A673 (cell line): ENCODE results near the gene REELD1. TPM values are rescaled to one million over a fixed set of nuclear protein-coding genes. Genes with fewer than 3 reads are reported as not detected.

Source experiments
- BruUV-seq: library from RNA; stranded (reverse); fragments of 400-500 nt; replicated peaks from 2 replicates; lab custom pipeline; 2021; lab: Mats Ljungman, UMichigan
- CTCF ChIA-PET: fragments of 300-600 bp; sonication (Branson Sonifier 250); formaldehyde crosslinking; loops from one replicate; lab custom pipeline; 2022; ENCODE audit warnings: antibody characterized with exemption; lab: Charles Lee
- POLR2A ChIA-PET: fragments of 300-600 bp; sonication (Branson Sonifier 250); formaldehyde crosslinking; loops from one replicate; lab custom pipeline; 2022; ENCODE audit warnings: antibody characterized with exemption; ENCODE audit not compliant: low non-redundant PET; lab: Charles Lee
- DNase-seq: peaks from one replicate; pipeline ENCODE4 v3.0.0-alpha.2; 2015; ENCODE audit warnings: low spot score
- H3K27ac ChIP-seq: fragments of 200-600 bp; sonication (generic); 2 replicates; pipeline ENCODE4 v1.5.1; 2016; ENCODE audit warnings: mixed run types, low read depth, mild to moderate bottlenecking, mixed read lengths, antibody characterized with exemption, low read length; ENCODE audit not compliant: poor library complexity, severe bottlenecking
- H3K27me3 ChIP-seq: fragments of 200-600 bp; sonication (generic); replicated peaks from 2 replicates; pipeline ENCODE4 v1.6.1; 2017; ENCODE audit warnings: mixed run types, low read depth, mild to moderate bottlenecking, mixed read lengths, antibody characterized with exemption, low read length; ENCODE audit not compliant: insufficient read depth, poor library complexity
- H3K36me3 ChIP-seq: fragments of 200-600 bp; sonication (generic); 2 replicates; pipeline ENCODE4 v1.6.1; 2016; ENCODE audit warnings: mixed run types, mild to moderate bottlenecking, mixed read lengths, antibody characterized with exemption, low read length; ENCODE audit not compliant: insufficient read depth, poor library complexity, severe bottlenecking
- H3K4me1 ChIP-seq: fragments of 200-600 bp; sonication (generic); 2 replicates; pipeline ENCODE4 v1.6.1; 2017; ENCODE audit warnings: mixed run types, mild to moderate bottlenecking, mixed read lengths, antibody characterized with exemption, low read length; ENCODE audit not compliant: insufficient read depth, poor library complexity, severe bottlenecking
- H3K4me3 ChIP-seq: fragments of 200-600 bp; sonication (generic); 2 replicates; pipeline ENCODE4 v1.5.1; 2016; ENCODE audit warnings: low read depth, mixed run types, mild to moderate bottlenecking, mixed read lengths, low read length; ENCODE audit not compliant: poor library complexity, severe bottlenecking
- H3K9me3 ChIP-seq: fragments of 200-600 bp; sonication (generic); 2 replicates; pipeline ENCODE4 v1.6.1; 2016; ENCODE audit warnings: mixed run types, low read depth, mild to moderate bottlenecking, mixed read lengths, antibody characterized with exemption, low read length; ENCODE audit not compliant: poor library complexity, severe bottlenecking
- CTCF ChIP-seq: fragments of 300-800, 200-600 bp; sonication (generic); conservative IDR thresholded peaks from 2 replicates; pipeline ENCODE4 v1.5.1; 2017; ENCODE audit warnings: low read depth, mild to moderate bottlenecking, antibody characterized with exemption, low read length, moderate library complexity, mixed read lengths
- EZH2 ChIP-seq: fragments of 200-600 bp; sonication (generic); IDR thresholded peaks from 2 replicates; pipeline ENCODE4 v1.6.1; 2017; ENCODE audit warnings: borderline replicate concordance, low read depth, mild to moderate bottlenecking, mixed read lengths, antibody characterized with exemption, low read length; ENCODE audit not compliant: poor library complexity, severe bottlenecking
- intact Hi-C: fragments of 100-400 bp; cut with micrococcal nuclease; formaldehyde crosslinking; loops from one replicate; pipeline ENCODE4 v1.10.0; 2022; ENCODE audit not compliant: unreplicated experiment
- total RNA-seq: library from RNA; stranded (reverse); gene quantifications from 2 replicates; pipeline ENCODE4 v1.2.3, GENCODE V29; 2021

REELD1 gene
- total RNA-seq, 1 experiment from 2014 or later: not detected

- peak; percentile 43 for DNase-seq
- CTCF ChIA-PET: no interaction called here
- Histone ChIP-seq H3K4me1 (peaks cover 38% of the 10 kb centered on the region), H3K4me3 (no peak overlapping the region), H3K36me3 (peaks cover 28% of the 10 kb centered on the region), H3K27me3 (no peaks in the 10 kb centered on the region), H3K27ac (no peak overlapping the region), H3K9me3 (no peaks in the 10 kb centered on the region)
- TF ChIP-seq EZH2 (no peak), CTCF (no peak)
- POLR2A ChIA-PET: no interaction called here
- no TSS peak for BruUV-seq
- intact Hi-C loops: no loop called here
Measured at GRCh38 chr4:146190456-146190855, 23.9 kb upstream of the REELD1 start.

GRCh38 chr4:146191766-146192458 is 22.4 kb upstream of the REELD1 start:
- Histone ChIP-seq H3K9me3 (no peaks in the 10 kb centered on the region), H3K27me3 (no peaks in the 10 kb centered on the region), H3K4me1 (peaks cover 31% of the 10 kb centered on the region), H3K27ac (no peak overlapping the region), H3K36me3 (peaks cover 28% of the 10 kb centered on the region), H3K4me3 (no peak overlapping the region)
- intact Hi-C loops: no loop called here
- TF ChIP-seq CTCF: 0 out of 2 replicates have a peak, but pooled peaks have one; percentile 15
- no peak for TF ChIP-seq EZH2
- POLR2A ChIA-PET: no interaction called here
- no TSS peak for BruUV-seq
- CTCF ChIA-PET: no interaction called here
- peak; percentile 4 for DNase-seq

- Histone ChIP-seq H3K4me1 (peaks cover 16% of the 10 kb centered on the region), H3K36me3 (peaks cover 16% of the 10 kb centered on the region), H3K27ac (no peak overlapping the region), H3K4me3 (no peak overlapping the region), H3K9me3 (no peaks in the 10 kb centered on the region), H3K27me3 (no peaks in the 10 kb centered on the region)
- ChIA-PET CTCF (no interaction called here), POLR2A (no interaction called here)
- TF ChIP-seq CTCF: no peak
- no peak for DNase-seq
- no TSS peak for BruUV-seq
- intact Hi-C loops: no loop called here
Measured at GRCh38 chr4:146193628-146194027, 20.7 kb upstream of the REELD1 start.
